VCaP (cell line): ENCODE measurements around the gene KIF13A.

Experiments
- H3K27ac ChIP-seq: fragments of 450-650 bp; 2 replicates; pipeline ENCODE4 v1.5.1; 2017
- TF ChIP-seq, protein P1 (sequence below): fragments of 450-650 bp; conservative IDR thresholded peaks from 2 replicates; pipeline ENCODE4 v1.5.1; 2017; ENCODE audit warnings: mild to moderate bottlenecking, moderate library complexity

Gene KIF13A

DNA sequence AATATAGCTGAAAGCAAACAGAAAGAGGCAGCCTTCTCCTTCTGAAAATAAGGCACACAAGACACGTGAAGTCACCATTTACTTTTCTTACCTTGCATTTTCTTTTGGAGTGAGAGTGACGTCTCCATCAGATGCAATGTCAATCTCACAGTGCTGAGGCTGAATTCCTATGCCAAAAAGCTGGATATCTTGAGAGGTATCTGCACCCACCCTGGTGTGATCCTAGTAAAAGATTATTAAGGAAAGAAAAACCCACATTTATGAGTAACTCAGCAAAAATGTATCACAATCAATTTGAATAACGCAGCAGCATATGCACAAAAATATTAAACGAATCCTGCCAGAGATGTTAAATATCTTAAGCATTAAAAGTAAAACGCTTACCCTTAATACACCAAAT, 159.3 kb downstream of the KIF13A start:
- no peak overlapping the region for H3K27ac ChIP-seq
- TF ChIP-seq, protein P1, sequence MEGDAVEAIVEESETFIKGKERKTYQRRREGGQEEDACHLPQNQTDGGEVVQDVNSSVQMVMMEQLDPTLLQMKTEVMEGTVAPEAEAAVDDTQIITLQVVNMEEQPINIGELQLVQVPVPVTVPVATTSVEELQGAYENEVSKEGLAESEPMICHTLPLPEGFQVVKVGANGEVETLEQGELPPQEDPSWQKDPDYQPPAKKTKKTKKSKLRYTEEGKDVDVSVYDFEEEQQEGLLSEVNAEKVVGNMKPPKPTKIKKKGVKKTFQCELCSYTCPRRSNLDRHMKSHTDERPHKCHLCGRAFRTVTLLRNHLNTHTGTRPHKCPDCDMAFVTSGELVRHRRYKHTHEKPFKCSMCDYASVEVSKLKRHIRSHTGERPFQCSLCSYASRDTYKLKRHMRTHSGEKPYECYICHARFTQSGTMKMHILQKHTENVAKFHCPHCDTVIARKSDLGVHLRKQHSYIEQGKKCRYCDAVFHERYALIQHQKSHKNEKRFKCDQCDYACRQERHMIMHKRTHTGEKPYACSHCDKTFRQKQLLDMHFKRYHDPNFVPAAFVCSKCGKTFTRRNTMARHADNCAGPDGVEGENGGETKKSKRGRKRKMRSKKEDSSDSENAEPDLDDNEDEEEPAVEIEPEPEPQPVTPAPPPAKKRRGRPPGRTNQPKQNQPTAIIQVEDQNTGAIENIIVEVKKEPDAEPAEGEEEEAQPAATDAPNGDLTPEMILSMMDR = no peak

DNA sequence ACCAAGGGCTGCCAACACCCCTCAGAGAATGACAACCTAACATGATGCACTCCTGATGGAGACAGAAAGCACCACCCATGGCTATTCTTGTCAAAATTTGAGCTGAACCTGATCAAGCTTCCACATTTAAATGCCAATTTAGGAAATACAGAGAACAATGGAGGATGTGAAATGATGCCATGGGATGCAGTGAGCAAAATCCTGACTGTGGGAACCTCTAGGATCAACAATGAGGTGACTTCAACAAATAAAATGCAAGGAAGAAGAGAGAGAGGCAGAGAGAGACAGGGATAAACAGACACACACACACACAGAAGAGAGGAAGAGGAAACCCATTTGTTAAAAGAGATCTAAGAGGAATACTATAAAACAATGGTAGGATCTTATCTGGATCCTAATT, 161.1 kb downstream of the KIF13A start:
- H3K27ac ChIP-seq = no peak overlapping the region
- TF ChIP-seq, protein P1 = no peak

DNA sequence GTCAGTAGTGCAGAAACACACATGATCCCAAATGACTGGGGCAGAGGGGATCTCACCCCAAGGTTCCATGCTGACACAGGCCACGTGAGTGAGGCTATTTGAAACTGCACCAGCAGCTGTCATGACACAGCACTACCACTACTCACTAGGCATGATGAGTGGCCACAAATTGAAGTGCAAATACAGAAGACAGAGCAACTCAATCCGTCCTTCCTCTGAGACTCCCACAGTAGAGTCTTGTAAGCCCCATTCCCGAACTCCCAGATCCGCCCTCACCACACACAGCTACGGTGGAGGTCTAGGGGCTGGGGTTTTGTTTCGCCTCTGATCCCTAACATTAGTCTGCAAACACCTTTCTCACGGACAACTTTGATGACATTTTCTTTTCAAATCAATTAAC, 167.4 kb downstream of the KIF13A start:
- H3K27ac ChIP-seq = no peak overlapping the region
- TF ChIP-seq, protein P1 = no peak

DNA sequence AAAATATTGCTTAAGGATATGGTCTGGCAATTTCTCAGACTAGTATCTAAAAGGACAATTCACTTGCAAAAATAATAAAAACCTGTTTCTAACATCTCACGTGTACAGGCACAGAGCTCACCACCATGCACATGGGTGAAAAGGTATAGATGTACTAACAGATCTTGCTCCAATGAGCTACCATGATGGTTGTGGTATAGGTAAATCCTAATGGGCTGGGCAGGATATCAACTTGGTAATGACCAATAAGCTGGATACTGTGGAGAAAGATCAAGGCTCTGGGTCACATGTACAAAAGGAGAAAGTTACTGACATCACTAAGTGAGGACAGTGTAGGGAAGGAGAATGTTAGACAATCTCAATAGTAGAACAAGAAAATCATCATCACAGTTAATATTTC, 169.7 kb downstream of the KIF13A start:
- H3K27ac ChIP-seq = no peak overlapping the region
- TF ChIP-seq, protein P1 = no peak

DNA sequence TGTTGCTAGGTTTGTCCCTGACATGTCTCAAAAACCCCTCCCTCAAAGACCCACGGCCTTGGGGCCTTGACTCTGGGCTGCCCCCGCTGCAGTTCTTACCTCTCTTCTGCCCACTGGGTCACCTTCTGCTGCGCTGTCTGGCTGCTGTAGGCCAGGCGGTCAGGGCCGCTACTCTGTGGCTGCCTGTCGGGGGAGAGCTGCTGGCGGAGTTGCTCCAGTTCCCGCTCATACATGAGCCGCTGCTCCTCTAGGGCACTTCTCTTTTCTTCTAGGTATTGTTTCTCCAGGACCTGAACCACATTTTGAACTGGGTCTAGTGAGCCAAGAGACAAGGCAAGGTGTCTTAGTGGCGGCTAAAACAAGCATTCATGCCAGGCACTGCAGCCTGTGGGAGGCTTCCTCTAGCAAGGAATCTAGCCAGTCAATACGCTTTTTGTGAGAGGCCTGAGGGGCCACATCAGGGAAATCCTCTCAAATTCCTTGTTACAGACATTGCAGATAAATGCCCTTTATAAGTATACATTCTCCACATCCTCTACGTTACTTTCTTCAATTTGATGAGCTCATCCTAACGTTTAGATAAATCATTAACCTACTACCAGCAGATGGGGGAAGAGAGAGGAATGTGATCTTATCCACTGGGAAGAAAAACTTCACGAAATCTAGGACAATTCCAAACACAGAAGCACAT, 170.4 kb downstream of the KIF13A start:
- TF ChIP-seq, protein P1 = no peak

DNA sequence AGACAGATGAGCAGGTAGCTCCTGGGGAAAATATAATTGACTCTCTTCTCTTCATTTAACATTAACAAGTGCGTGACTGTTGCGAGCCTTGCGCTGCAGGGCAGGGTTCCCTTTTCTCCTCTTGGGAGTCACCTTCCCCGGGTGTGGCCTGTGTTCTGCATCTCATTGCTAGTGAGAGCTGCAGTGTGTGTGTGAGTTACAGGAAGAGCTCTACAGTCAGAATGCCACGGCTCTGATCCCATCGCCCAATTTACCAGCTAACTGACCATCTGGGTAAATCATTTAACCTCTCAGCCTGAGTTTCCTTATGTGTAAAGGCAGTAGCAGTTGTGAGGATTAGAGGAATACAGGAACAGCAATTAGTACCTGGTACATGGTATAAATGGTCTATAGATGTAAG, 173.9 kb downstream of the KIF13A start:
- H3K27ac ChIP-seq = no peak overlapping the region
- TF ChIP-seq, protein P1 = no peak

More for the DNA sequence above, 170.4 kb downstream of the KIF13A start:
- H3K27ac ChIP-seq = no peak overlapping the region

DNA sequence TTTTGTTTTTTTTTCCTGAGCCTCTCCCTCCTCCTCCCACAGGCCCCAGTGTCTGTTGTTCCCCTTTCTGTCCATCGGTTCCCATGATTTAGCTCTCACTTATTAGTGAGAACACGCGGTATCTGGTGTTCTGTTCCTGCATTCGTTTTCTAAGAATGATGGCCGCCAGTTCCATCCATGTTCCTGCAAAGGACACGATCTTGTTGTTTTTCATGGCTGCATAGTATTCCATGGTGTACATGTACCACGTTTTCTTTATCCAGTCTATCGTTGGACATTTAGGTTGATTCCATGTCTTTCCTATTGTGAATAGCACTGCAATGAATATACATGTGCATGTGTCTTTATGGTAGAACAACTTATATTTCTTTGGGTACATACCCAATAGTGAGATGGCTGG, 175.1 kb downstream of the KIF13A start:
- H3K27ac ChIP-seq = no peak overlapping the region
- TF ChIP-seq, protein P1 = no peak
